ENCODE measurements around the gene SEC61B.

SEC61B gene

GRCh38 chr9:99238331-99238730 lies 16.2 kb downstream of the SEC61B start:
- DNase-seq (ENCODE audit: low read depth) = no peak

GRCh38 chr9:99239341-99240060 lies 17.4 kb downstream of the SEC61B start:
- DNase-seq (ENCODE audit: low read depth) = peak; percentile 61

GRCh38 chr9:99241106-99241505 lies 19.0 kb downstream of the SEC61B start:
- DNase-seq (ENCODE audit: low read depth) = no peak

GRCh38 chr9:99244344-99245260 lies 22.5 kb downstream of the SEC61B start:
- DNase-seq (ENCODE audit: low read depth) = no peak

GRCh38 chr9:99249619-99250018 lies 27.5 kb downstream of the SEC61B start:
- DNase-seq (ENCODE audit: low read depth) = peak; percentile 32

- no peak for DNase-seq (ENCODE audit: low read depth)
Measured at GRCh38 chr9:99251157-99251556, 29.1 kb downstream of the SEC61B start.

- DNase-seq (ENCODE audit: low read depth) = no peak
Measured at GRCh38 chr9:99253134-99253533, 31.1 kb downstream of the SEC61B start.

GRCh38 chr9:99253772-99254431 lies 31.8 kb downstream of the SEC61B start:
- DNase-seq (ENCODE audit: low read depth) = peak; percentile 63

GRCh38 chr9:99255651-99256050 lies 33.6 kb downstream of the SEC61B start:
- no peak for DNase-seq (ENCODE audit: low read depth)

- no peak for DNase-seq (ENCODE audit: low read depth)
Measured at GRCh38 chr9:99257723-99258389, 35.8 kb downstream of the SEC61B start.

GRCh38 chr9:99259231-99259918 lies 37.3 kb downstream of the SEC61B start:
- peak; percentile 23 for DNase-seq (ENCODE audit: low read depth)

- no peak for DNase-seq (ENCODE audit: low read depth)
Measured at GRCh38 chr9:99261923-99262322, 39.8 kb downstream of the SEC61B start.

- DNase-seq (ENCODE audit: low read depth) = no peak
Measured at GRCh38 chr9:99262949-99263418, 40.9 kb downstream of the SEC61B start.

- peak; percentile 58 for DNase-seq (ENCODE audit: low read depth)
Measured at GRCh38 chr9:99264070-99264680, 42.1 kb downstream of the SEC61B start.

GRCh38 chr9:99265691-99266090 lies 43.6 kb downstream of the SEC61B start:
- DNase-seq (ENCODE audit: low read depth) = no peak

- peak; percentile 73 for DNase-seq (ENCODE audit: low read depth)
Measured at GRCh38 chr9:99266255-99267023, 44.4 kb downstream of the SEC61B start.

- DNase-seq (ENCODE audit: low read depth) = peak; percentile 57
Measured at GRCh38 chr9:99269416-99269815, 47.3 kb downstream of the SEC61B start.

- no peak for DNase-seq (ENCODE audit: low read depth)
Measured at GRCh38 chr9:99270491-99270890, 48.4 kb downstream of the SEC61B start.

GRCh38 chr9:99272836-99273235 lies 50.8 kb downstream of the SEC61B start:
- DNase-seq (ENCODE audit: low read depth) = no peak

GRCh38 chr9:99274016-99274415 lies 51.9 kb downstream of the SEC61B start:
- no peak for DNase-seq (ENCODE audit: low read depth)
